HTERT RPE-1 (cell line): ENCODE measurements around the gene CRADD.

Experiments
- in situ Hi-C: fragments of 300-500 bp; cut with MboI; formaldehyde crosslinking; loops from 4 replicates; pipeline ENCODE4 v1.14.3; 2020; ENCODE audit warnings: low sequenced_read_pairs

Gene CRADD

DNA sequence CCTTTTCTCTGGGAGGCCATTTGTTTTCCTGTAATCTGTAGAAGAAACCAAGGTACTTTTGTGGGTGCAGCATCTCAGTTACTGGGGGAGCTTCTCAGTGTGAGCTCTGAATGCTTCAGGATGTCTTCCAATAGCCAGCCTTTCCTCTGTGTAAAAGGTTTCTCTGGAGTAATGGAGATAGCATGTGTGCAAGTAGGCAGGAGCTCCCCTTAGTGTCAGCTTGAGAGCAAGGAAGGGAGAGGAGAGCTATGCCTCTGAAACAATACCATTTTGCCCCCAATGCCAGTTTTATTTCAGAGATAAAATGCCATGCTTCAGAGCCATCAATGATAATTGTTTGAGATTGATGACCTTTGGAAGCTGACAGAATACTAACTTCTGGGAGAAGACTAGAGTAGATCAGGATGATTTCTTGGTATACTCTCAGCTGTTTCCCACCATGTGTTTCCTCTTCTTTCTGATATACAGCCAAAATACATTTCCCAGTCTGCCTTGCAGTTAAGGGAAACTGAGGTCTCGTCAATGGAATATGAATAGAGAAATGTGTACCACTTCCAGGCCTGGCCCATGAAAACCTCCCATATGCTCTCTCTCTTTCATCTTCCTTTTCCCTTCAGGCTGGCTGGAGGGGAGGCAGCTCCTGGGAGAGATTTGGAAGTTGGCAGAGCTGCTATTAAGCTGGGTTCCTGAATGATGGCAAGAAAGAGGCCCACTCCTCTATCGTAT, 125.7 kb downstream of the CRADD start:
- in situ Hi-C loops, result no loop called here

DNA sequence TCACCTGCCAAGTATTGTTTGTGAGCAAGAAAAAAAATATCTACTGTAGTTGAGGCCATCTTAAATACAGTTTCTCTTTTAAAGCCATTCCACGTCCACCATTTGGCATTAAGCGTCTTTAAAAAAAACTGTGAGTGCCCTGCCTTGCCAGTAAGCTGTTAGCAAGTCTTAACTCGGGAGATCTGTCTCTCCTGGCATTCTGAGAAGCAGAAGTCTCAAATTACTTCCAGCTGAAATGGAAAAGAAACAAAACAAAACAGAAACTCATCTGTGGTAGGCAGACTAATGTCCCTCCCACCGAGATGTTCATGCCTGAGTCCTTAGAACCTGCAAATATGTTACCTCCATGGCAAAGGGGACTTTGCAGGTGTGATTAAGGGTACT, 126.2 kb downstream of the CRADD start:
- in situ Hi-C loops, result no loop called here

DNA sequence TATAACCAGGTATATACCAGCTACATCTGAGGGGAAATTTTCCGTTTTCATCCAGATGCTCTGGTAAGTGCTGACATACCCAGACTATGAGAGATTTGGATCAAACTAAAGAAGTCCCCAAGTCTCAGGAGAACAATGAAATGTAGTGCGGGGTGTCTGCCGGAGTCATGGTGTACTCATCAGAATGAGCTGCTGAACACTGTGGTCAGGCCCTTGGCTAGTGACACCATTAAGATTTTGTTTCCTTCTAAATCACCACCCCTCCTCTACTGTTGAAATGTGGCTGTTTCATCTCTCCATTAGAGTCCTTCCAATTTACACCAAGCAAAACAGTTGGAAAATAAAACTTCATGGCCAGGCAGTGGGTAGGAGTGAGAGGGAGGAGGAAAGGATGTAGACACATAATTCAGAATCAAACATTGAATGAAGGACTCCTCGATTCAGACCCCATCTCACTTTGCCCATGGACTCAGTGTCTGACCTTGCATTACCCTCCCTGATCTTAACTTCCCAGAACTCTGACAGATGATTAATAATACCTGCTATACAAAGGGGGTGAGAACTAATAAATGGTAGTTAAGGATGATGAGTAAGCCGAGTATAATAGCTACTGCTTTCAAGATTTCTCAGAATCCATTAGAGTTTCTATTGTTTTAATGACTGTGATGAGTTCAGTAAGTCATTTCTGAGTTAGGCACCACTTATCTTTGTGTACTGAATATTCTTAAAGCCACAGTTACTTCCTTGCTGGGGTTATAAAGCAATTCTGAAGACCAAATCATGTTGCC, 127.4 kb downstream of the CRADD start:
- in situ Hi-C loops, result no loop called here

DNA sequence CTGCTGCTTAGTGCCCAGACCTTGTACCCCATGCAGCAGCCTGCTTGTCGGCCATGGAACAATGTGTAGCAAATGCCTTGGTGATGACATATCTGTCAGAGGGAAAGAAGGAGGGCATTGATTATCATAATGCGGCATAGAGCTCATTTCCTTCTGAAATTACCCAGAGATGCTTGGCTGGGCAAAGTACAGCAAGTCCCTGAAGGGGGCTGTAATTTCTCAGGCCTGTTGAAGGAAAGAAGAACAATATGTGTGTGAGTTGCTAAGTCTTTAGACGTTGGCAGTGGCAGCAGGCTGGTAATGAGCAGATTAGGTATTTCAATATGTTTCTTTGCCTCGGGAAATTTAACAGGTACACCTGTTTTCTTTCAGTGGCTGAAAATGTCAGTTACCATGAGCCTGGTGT, 128.6 kb downstream of the CRADD start:
- in situ Hi-C loops, result no loop called here

DNA sequence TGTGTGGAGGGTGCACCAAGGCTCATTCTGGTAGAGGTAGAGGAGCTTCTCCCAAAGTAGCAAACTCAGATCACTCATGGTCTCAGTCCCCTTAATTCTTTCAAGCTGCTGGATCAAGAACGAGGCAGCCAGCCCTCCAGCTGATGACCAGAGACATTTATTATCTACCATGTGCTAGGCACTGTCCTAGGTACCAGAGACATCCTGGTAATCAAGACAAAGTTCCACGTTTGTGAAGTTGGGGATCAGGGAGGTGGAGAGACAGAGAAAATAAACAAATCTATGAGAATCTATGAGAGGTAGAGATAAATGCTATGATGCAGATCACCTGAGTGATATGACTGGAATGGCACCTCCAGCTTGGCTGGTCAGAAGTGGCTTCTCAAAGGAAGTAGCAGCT, 130.2 kb downstream of the CRADD start:
- in situ Hi-C loops, result no loop called here

DNA sequence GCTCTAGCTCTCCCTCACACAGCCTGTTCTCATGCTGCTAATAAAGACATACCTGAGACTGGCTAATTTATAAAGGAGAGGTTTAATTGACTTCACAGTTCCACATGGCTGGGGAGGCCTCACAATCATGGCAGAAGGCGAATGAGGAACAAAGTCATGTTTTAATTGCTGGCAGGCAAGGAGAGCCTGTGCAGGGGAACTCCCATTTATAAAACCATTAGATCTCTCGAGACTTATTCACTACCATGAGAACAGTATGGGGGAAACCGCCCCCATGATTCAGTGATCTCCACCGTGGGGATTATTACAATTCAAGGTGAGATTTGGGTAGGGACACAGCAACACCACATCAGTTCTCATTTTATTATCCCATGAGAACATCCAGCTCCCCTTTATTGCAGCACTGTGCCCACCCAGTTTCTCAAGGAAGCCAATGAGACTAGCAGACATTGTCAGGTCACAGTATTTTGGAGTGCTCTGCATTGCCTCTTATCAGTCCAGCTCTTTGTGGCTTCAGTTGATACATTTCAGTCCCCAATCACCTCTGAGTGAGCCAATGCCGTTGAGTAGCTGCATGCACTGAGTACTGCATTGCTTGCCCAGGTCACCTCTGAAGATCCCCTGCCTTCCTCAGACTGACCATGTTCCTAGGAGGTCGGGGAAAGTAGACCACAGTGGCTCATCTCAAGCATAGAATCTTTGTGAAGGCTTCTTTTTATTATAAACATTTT, 131.2 kb downstream of the CRADD start:
- in situ Hi-C loops, result no loop called here

GRCh38 chr12:93812626-93813025, 135.5 kb downstream of the CRADD start:
- in situ Hi-C loops, result no loop called here

- in situ Hi-C loops, result no loop called here
These were observed 136.0 kb downstream of the CRADD start for GRCh38 chr12:93813186-93813585.

DNA sequence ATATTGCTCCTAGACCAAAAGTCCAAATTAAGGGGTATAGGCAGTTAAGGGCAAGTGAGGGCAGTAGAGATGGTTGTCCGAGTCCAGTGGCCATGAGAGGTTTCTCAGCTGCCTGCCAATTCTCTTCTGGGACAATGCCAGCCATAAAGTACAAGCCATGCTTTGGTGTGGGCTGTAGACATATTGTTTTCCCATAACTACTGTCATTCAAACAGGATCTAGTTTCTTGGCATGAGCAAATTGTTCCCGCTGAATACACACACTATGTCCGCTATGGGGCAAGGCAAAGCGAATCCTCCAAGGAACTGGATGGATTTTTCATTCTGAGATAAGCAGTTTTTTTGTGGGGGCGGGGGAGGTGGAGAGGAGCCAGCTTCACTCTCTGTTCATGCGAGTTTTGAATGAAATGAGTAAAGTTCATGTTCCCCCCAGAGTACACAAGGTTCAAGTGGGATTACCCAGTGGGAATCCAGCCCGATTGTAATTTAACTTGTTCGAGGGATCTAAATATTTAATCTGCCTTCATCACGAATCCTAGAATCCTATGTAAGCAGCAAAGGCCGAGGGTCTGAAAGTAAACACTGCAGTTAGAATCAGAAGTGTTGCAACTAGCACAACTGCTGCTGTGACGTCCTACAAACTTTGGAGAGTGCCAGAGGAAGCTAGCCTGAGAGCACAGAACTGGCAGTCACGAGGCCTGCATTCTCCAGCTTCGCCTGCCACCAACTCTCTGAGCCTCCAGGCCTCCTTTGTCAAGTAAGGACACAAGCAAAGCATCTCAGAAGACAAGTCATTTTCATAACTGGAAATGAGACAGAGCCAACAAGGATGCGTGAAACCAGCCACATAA, 137.0 kb downstream of the CRADD start:
- in situ Hi-C loops, result no loop called here

DNA sequence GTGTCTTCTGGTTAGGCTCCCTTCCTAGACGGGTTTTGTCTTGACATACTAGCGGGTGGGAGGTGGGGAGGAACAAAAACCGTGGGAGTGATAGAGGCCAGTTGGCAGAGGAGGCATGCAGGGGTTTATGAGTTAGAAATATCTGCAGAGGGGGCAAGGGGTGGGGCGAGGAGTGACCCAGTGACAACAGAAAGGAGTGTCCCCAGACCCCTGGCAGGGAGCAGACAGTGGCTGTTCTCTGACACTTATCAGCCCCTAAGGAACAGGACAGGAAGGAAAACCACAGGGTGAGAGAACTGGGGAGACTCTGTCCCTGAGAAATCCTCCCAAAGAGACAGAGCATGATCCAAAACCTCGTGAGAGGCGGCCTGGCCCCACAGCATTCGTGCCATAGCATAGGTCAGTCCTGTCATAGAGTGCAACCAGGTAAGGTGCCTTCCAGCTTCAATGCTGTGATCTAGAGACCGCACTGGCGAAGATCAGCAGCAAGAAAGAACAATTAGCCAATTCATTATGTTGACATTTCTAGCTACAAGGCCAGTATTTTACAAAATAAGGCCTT, 141.4 kb downstream of the CRADD start:
- in situ Hi-C loops, result no loop called here

DNA sequence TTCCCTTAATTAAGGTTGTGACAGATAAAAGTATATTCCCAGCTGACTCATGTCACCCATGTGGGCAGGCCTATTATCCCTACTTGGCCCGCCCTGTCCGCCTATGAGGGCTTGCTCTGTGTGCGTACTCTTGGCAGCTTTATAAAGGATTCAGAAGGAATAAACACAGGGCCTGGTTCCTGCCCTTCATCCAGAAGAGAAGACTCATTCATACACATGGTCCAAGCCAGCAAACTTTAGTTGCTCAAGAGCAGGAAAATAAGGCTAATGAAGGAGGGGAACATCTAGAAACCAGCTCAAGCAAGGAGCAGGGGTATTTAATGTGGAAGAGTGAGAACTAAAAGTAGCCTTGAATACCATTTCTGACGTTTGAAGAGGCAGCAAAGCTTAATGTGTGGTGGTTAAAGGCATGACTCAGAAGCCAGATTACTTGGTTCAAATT, 141.9 kb downstream of the CRADD start:
- in situ Hi-C loops, result no loop called here

DNA sequence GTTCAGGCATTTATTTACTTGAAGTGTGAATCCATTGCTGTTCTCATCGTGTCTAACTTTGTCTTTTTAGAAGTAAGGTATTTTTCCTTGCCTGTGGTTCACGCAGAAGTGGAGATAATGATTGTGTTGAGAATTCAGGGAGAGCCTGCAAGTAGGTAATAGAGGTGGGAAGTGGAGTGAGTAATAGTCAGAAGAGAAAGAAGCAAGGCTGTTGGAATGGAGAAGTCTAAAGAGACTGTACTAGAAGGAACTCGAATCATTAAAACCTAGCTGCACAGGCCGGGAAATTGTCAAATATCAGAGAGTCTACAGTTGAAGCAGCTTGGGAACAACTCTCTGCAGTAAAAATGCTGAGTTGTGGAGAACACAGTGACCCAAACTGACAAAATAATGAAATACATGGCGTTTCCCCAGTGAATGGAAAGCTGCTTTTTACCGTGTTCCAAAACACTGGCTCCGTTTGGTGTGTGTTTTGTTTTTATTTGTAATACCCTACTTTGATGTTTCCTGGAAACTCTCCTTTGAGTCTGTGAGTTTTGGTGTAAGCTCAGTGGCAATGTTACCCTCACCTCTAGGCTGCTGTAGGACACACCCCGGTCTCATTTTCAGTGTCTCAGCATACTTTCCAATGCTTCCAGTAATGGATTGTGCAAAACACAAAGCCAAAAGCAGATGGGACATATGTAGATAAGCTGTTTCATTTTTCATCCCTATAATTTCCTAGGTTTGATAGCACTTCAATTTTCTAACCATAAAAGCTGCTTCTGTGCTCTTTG, 146.6 kb downstream of the CRADD start:
- in situ Hi-C loops, result no loop called here

GRCh38 chr12:93824514-93825500, 147.6 kb downstream of the CRADD start:
- in situ Hi-C loops, result no loop called here

DNA sequence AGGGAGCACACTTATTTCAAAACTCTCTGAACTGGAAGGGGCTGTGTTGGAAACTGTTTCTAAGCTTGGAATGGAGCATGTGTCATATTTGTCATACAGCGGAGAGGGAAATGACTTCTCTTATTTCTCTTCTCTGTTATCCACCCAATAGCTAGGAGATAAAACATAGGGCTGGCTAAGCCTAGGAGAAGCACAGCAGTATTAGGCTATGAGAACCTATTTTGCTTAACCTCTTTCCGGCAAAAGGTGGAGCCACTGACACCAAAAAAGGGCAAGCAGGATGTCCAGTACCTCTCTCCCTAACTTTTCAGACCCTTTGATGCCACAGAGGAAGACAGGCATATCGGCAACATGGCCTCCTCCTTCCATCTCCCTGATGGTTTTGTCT, 148.3 kb downstream of the CRADD start:
- in situ Hi-C loops, result no loop called here

DNA sequence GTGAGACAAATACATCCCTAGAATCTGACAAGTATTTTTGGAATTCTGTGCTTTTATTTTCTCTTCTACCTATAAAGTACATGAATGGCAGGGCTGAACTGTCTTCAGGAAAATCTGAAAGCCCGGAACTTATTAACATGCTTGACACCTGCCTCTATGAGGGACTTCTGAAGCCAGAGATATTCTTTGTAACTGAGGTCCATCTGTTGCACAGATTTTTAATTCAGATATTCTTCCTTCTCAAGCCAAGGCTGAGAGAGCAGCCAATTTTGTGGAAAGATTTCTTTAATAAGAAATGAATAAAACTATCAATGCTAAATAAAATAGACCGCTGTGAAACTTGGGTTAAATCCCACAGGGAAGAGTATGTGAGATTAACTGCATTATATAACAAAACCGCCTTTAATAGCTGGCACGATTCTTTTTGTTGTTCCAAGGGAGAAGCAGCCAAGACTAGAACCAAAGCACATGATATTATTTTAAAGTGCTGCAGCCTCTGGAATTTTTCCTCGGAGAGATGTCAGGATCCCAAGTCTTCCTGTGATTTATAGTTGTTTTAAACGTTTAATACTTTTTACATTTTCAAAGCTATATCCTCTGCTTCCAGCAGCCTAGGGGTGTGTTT, 148.9 kb downstream of the CRADD start:
- in situ Hi-C loops, result no loop called here

GRCh38 chr12:93827179-93827578, 150.0 kb downstream of the CRADD start:
- in situ Hi-C loops, result no loop called here

DNA sequence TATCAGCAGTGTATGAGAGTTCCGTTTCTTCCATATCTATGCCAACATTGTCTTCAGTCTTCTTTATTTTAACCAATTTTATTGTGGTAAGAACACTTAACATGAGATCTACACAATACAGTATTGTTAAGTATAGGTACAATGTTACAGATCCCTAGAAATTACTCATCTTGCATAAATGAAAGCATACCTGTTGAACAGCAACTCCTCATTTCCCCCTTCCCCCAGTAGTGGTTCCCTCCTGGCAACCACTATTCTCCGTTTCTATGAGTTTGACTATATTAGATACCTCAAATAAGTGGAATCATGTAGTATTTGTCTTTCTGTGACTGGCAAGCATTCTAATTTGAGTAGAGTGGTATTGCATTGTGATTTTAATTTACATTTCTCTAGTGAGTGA, 150.5 kb downstream of the CRADD start:
- in situ Hi-C loops, result no loop called here

- in situ Hi-C loops, result no loop called here
These were observed 151.8 kb downstream of the CRADD start for GRCh38 chr12:93829016-93829415.
